K562 (cell line): ENCODE measurements around the gene DEPDC4. TPM values are rescaled to one million over a fixed set of nuclear protein-coding genes. Genes with fewer than 3 reads are reported as not detected.
"Not testable (repeated sequence)": the region's sequence is repeated elsewhere in the genome, so short reads cannot be mapped to it uniquely, and the experiment has no call there.

Experiments
- ATAC-seq: fragments of 200-7000 bp; cut with Tn5 transposase; 3 replicates; pipeline ENCODE4 v1.9.1; 2020; ENCODE audit warnings: moderate library complexity
- BruUV-seq: library from RNA; stranded (reverse); fragments of 400-500 nt; replicated peaks from 2 replicates; lab custom pipeline; 2021; lab: Mats Ljungman, UMichigan
- CTCF ChIA-PET: fragments of 300-600 bp; formaldehyde crosslinking; extraction: SDS; loops from one replicate; lab custom pipeline; 2021; ENCODE audit warnings: low intra/inter-chr PET ratio; lab: Yijun Ruan, JAX
- POLR2A ChIA-PET: fragments of 300-600, 350-650 bp; sonication (Branson Sonifier 250); formaldehyde crosslinking; extraction: SDS; loops from one replicate; lab custom pipeline; 2021; ENCODE audit warnings: antibody characterized with exemption, inconsistent platforms; lab: Yijun Ruan, JAX
- DNase-seq, 4 experiments: peaks; one replicate each; pipeline versions ENCODE4 v3.0.0 to v3.0.0-alpha.2; 2011 to 2018; ENCODE audit warnings: low spot score in 3 of 4, mixed read lengths in 3 of 4; ENCODE audit errors: extremely low read depth in 1 of 4
- FAIRE-seq: peaks from 2 replicates; lab custom pipeline; 2011; peaks lifted over from hg19 to GRCh38; lab: Jason Lieb, UNC
- H2AFZ ChIP-seq: 2 replicates; pipeline ENCODE4 v1.6.0; 2011; ENCODE audit warnings: low read depth, low read length, control low read depth, inconsistent platforms
- H3K27ac ChIP-seq: fragments of 200-600 bp; 3 replicates; pipeline ENCODE4 v1.8.0; 2011; ENCODE audit warnings: low read depth, mild to moderate bottlenecking, control low read depth, inconsistent platforms, low read length, moderate library complexity, mixed read lengths; ENCODE audit errors: extremely low read depth
- H3K27me3 ChIP-seq, 2 experiments: fragments of 300-600 bp in 1 of 2; 2 replicates in 1 of 2; 3 replicates in 1 of 2; pipeline versions ENCODE4 v1.6.0 to v1.8.0; 2011; ENCODE audit warnings: inconsistent platforms in 2 of 2, low read length in 2 of 2, mild to moderate bottlenecking in 1 of 2, mixed read lengths in 1 of 2, moderate library complexity in 1 of 2; ENCODE audit not compliant: control insufficient read depth in 2 of 2, insufficient read depth in 2 of 2
- H3K36me3 ChIP-seq: fragments of 300-600 bp; 3 replicates; pipeline ENCODE4 v1.8.0; 2011; ENCODE audit warnings: mild to moderate bottlenecking, low read length, inconsistent platforms; ENCODE audit not compliant: control insufficient read depth, insufficient read depth
- H3K4me1 ChIP-seq, 2 experiments: fragments of 200-600 bp in 1 of 2; replicated peaks in 1 of 2; 2 replicates in 1 of 2; 3 replicates in 1 of 2; pipeline versions ENCODE4 v1.5.1 to v1.8.0; 2011; ENCODE audit warnings: inconsistent platforms in 2 of 2, low read length in 2 of 2, mild to moderate bottlenecking in 1 of 2, mixed read lengths in 1 of 2, moderate library complexity in 1 of 2; ENCODE audit not compliant: control insufficient read depth in 2 of 2, insufficient read depth in 2 of 2
- H3K4me2 ChIP-seq: 2 replicates; pipeline ENCODE4 v1.6.1; 2011; ENCODE audit warnings: low read length, control low read depth, inconsistent platforms, mixed read lengths; ENCODE audit not compliant: insufficient read depth
- H3K4me3 ChIP-seq: fragments of 200-600 bp; sonication (generic), shearing (Covaris generic); 2 replicates; pipeline ENCODE4 v1.5.1; 2016; ENCODE audit warnings: control low read depth, inconsistent platforms
- H3K79me2 ChIP-seq: fragments of 200-600 bp; 3 replicates; pipeline ENCODE4 v1.8.0; 2011; ENCODE audit warnings: low read length, inconsistent platforms; ENCODE audit not compliant: control insufficient read depth, insufficient read depth
- H3K9ac ChIP-seq, 2 experiments: 2 replicates each; pipeline versions ENCODE4 v1.6.0 to v1.6.1; 2011; ENCODE audit warnings: low read depth in 2 of 2, low read length in 2 of 2, control low read depth in 1 of 2, inconsistent platforms in 1 of 2, mild to moderate bottlenecking in 1 of 2, mixed read lengths in 1 of 2; ENCODE audit not compliant: insufficient read depth in 1 of 2
- H3K9me1 ChIP-seq: one replicate; pipeline ENCODE4 v1.6.0; 2011; ENCODE audit warnings: inconsistent platforms, mild to moderate bottlenecking, low read length, moderate library complexity; ENCODE audit not compliant: control insufficient read depth, insufficient read depth
- H3K9me3 ChIP-seq: replicated peaks from 2 replicates; pipeline ENCODE4 v1.5.1; 2011; ENCODE audit warnings: low read depth, low read length, inconsistent platforms; ENCODE audit not compliant: control insufficient read depth, insufficient read depth
- H4K20me1 ChIP-seq: replicated peaks from 2 replicates; pipeline ENCODE4 v1.6.1; 2011; ENCODE audit warnings: low read length, inconsistent platforms, mixed read lengths; ENCODE audit not compliant: control insufficient read depth, insufficient read depth
- BRD9 ChIP-seq: fragments of 450-650 bp; IDR thresholded peaks from 2 replicates; pipeline ENCODE4 v1.6.1; 2018; ENCODE audit warnings: low read depth; ENCODE audit not compliant: partially characterized antibody
- CHCHD3 ChIP-seq: fragments of 250-450 bp; sonication (Bioruptor Pico); IDR thresholded peaks from 2 replicates; pipeline ENCODE4 v2.1.2; 2022; ENCODE audit warnings: mild to moderate bottlenecking
- ESRRA ChIP-seq: fragments of 450-650 bp; IDR thresholded peaks from 2 replicates; pipeline ENCODE4 v1.6.1; 2014; ENCODE audit warnings: low read depth, mild to moderate bottlenecking, moderate library complexity, borderline replicate concordance
- FUS ChIP-seq: fragments of 200-400 bp; formaldehyde crosslinking; optimal IDR thresholded peaks from 2 replicates; pipeline ENCODE3; 2017; ENCODE audit warnings: low read depth, low read length
- NCOR1 ChIP-seq: fragments of 450-650 bp; IDR thresholded peaks from 2 replicates; pipeline ENCODE4 v1.6.1; 2016; ENCODE audit warnings: mild to moderate bottlenecking, moderate library complexity
- POLR2B ChIP-seq: fragments of 450-650 bp; IDR thresholded peaks from 2 replicates; pipeline ENCODE4 v1.6.1; 2018; ENCODE audit warnings: low read depth; ENCODE audit not compliant: partially characterized antibody
- RBM17 ChIP-seq: fragments of 200-400 bp; formaldehyde crosslinking; IDR thresholded peaks from 2 replicates; pipeline ENCODE4 v1.6.1; 2017; ENCODE audit warnings: low read depth, mild to moderate bottlenecking, low read length, borderline replicate concordance
- RBM25 ChIP-seq: fragments of 200-400 bp; formaldehyde crosslinking; IDR thresholded peaks from 2 replicates; pipeline ENCODE4 v1.6.1; 2018; ENCODE audit warnings: low read length, low read depth, moderate library complexity; ENCODE audit not compliant: severe bottlenecking
- THAP7 ChIP-seq: fragments of 250-450 bp; sonication (Bioruptor Pico); IDR thresholded peaks from 2 replicates; pipeline ENCODE4 v1.5.0; 2021
- ZNF766 ChIP-seq: fragments of 200-800 bp; sonication (Bioruptor generic); conservative IDR thresholded peaks from 2 replicates; pipeline ENCODE4 v1.6.1; 2016; ENCODE audit warnings: missing genetic modification characterization, missing compliant biosample characterization
- WGBS: fragments of 100-300 bp; shearing (Covaris generic); methylation state at CpG from one replicate; pipeline ENCODE4 v1.1.6; 2016; ENCODE audit warnings: low coverage, mixed read lengths; ENCODE audit not compliant: insufficient coverage; ENCODE audit errors: missing lambda C conversion rate; 5-methylcytosine and 5-hydroxymethylcytosine counted together
- in situ Hi-C: fragments of 300-500 bp; cut with MboI; formaldehyde crosslinking; loops from 4 replicates; pipeline ENCODE4 v1.15.0; 2018; ENCODE audit warnings: inconsistent platforms, mixed read lengths
- intact Hi-C: fragments of 100-400 bp; cut with micrococcal nuclease; formaldehyde crosslinking; loops from 2 replicates; pipeline ENCODE4 v1.14.2; 2022
- polyA plus RNA-seq, 8 experiments: library from polyadenylated mRNA; depleted of rRNA in 4 of 8; stranded (reverse) in 5 of 8; unstranded in 3 of 8; fragments of >200 nt; fragmentation: Nextera tagmentation in 2 of 8; fragmentation: Illumina TruSeq in 1 of 8; extraction: Ambion mirVana in 2 of 8; extraction: Trizol in 1 of 8; gene quantifications; 2 replicates each; pipeline versions ENCODE4 v1.2.1 to v1.2.3, GENCODE V29; 2011 to 2014; ENCODE audit warnings: inconsistent platforms in 1 of 8, missing spikeins in 1 of 8
- total RNA-seq, 7 experiments: library from RNA; depleted of rRNA in 6 of 7; stranded (reverse); fragments of >200 nt in 6 of 7; fragmentation: Illumina TruSeq in 2 of 7; extraction: Trizol in 2 of 7; gene quantifications; 2 replicates each; pipeline versions ENCODE4 v1.2.1 to v1.2.3, GENCODE V29; 2011 to 2021; ENCODE audit warnings: low replicate concordance in 1 of 7

Gene DEPDC4
- total and polyA plus RNA-seq, 9 of the 15 experiments (the other 6 are each of a cell fraction or from before 2014, with no cell fraction given): 3.6 to 13.2 (median 7.4) TPM

- no peak for TF ChIP-seq RBM17
Measured at GRCh38 chr12:100302081-100302480, 35.2 kb upstream of the DEPDC4 start (continued).

GRCh38 chr12:100295764-100296555 is 29.1 kb upstream of the DEPDC4 start:
- ChIA-PET POLR2A (no interaction called here), CTCF (no interaction called here)
- Histone ChIP-seq H3K79me2 (no peaks in the 10 kb centered on the region), H3K27me3 (no peaks in the 10 kb centered on the region), H3K4me1 (no peaks in the 10 kb centered on the region), H3K27ac (no peak overlapping the region), H3K9me1 (no peaks in the 10 kb centered on the region), H4K20me1 (no peaks in the 10 kb centered on the region), H3K36me3 (peaks cover 45% of the 10 kb centered on the region), H2AFZ (no peak overlapping the region), H3K4me2 (no peak overlapping the region), H3K4me3 (no peak overlapping the region), H3K9ac (no peak overlapping the region), H3K9me3 (no peaks in the 10 kb centered on the region)
- intact Hi-C loops: no loop called here
- no peak for ATAC-seq
- no TSS peak for BruUV-seq
- in situ Hi-C loops: no loop called here
- no peak for FAIRE-seq
- no peak for TF ChIP-seq ESRRA
- TF ChIP-seq CHCHD3 (CRISPR knock-in tag): no peak
- no peak for TF ChIP-seq POLR2B
- no peak for TF ChIP-seq NCOR1
- TF ChIP-seq RBM25: no peak
- no peak for TF ChIP-seq FUS
- TF ChIP-seq THAP7: no peak
- TF ChIP-seq ZNF766 (CRISPR knock-in tag): no peak
- no peak for TF ChIP-seq BRD9
- 82% methylated on average over 3 of the region's 4 CpGs for WGBS
- no peak for DNase-seq

- WGBS: no CpG with 5 or more reads among the region's 24 CpGs
- H3K27me3 ChIP-seq, CTCF ChIA-PET, in situ Hi-C loops, H3K27ac ChIP-seq, POLR2A ChIA-PET, BruUV-seq, DNase-seq, H3K4me1 ChIP-seq, H3K4me2 ChIP-seq, H3K4me3 ChIP-seq, H3K9ac ChIP-seq, H3K9me3 ChIP-seq, H3K79me2 ChIP-seq, H4K20me1 ChIP-seq, H2AFZ ChIP-seq, H3K9me1 ChIP-seq, ATAC-seq, intact Hi-C loops, FAIRE-seq: not testable (repeated sequence)
- H3K36me3 ChIP-seq: peaks cover 41% of the 10 kb centered on the region
Measured at GRCh38 chr12:100294366-100294765, 27.5 kb upstream of the DEPDC4 start.
